ENCODE measurements around the gene SLC22A3. TPM values are rescaled to one million over a fixed set of nuclear protein-coding genes. Genes with fewer than 3 reads are reported as not detected.

SLC22A3 gene
- total RNA-seq, 1 donor from 2014 or later: 1.2 TPM

DNA sequence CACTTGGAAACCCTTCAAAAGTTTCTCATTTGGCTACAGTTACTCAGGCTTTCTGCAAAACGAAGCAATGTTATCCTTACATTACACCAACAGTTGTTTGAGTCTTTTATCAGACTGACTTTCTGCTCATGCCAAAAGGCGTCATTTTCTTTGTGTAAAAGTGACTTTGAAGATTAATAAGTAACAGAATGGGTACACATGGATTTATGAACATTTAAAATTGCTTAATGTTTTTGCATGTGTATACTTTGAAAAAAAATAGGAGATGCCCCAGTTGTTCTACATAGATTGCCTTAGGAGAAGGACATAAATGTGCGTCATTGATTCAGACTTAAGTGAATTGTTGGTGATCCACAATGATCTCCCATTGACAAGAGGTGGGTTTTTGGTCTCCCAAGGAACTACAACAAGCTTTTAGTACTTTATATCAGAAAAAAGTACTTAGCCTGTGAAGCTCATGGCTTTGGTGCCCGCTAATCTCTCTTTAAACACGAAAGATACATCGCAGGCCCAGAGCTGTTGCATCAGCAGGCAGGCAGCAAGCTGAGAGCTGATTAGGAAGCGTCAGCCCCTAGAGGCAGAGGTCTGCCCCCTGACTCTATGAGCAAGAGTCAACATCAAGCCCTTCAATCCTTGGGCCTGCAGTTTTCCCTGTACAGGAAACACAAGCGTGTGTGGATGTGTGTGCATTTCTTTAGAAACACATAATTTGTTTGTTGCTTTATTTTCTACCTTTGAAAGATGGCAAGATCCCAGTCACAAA is 45.9 kb downstream of the SLC22A3 start:
- intact Hi-C loops (cut with DNase I): no loop called here
- no peak for DNase-seq
- no peak for ATAC-seq (ENCODE audit: poor library complexity)

DNA sequence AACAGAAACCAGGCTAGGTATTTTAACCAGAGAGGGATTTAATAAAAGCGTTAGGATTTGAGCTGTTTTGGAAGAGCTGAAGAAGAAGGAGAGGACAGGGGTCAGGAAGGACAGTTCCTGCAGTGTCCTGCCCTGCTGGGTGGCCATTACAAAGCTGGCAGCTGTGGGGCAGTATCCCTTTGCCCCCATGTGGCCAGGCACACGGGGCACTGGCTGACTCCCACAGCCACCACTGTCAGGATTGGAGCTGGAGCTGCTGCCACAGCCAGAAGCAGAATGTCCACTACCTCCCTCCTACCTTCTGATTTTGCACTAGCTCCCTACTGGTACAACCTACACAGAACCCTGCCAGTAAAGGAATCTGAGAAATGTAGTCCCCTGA is 46.5 kb downstream of the SLC22A3 start:
- no peak for ATAC-seq (ENCODE audit: poor library complexity)

DNA sequence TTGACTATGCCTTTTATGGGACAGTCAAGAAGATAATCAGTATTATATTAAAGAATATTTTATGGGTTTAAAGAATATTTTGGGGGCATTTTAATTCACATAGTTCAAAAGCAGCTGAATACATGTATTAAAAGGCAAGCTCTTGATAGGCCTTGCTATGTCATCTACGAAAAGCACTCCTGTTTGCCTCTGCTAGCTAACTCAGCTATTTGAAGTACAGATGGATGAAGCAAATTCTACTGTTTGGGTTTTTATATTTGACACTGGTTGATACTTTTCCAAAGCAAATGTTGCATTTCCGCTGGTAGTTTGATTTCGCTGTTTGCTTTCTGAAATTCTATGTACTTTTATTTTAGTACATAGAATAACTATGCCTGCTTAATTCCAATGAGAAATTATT is 47.0 kb downstream of the SLC22A3 start:
- DNase-seq (no peak), ATAC-seq (ENCODE audit: poor library complexity) (no peak)
- intact Hi-C loops (cut with DNase I): no loop called here

More for the DNA sequence above, 46.5 kb downstream of the SLC22A3 start:
- no peak for DNase-seq
- intact Hi-C loops (cut with DNase I): no loop called here

DNA sequence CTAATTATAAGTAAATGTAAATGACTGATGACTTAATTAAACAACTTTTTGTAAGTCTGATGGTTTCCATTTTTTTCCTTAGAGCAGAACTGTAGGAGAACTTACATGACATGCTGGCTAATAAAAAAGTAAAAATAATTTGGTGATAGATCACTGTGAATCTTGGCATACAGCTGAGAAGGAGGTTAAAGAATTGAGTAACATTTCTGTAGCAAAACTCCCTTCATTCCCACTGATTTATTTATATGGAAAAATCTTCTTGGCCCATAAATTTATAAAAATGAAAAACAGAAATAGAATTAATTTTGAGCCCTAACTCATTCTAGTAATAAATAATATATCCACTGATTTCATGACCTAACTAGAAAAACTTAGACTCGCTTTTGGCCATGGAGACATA is 48.1 kb downstream of the SLC22A3 start:
- intact Hi-C loops (cut with DNase I): no loop called here
- DNase-seq (no peak), ATAC-seq (ENCODE audit: poor library complexity) (no peak)

DNA sequence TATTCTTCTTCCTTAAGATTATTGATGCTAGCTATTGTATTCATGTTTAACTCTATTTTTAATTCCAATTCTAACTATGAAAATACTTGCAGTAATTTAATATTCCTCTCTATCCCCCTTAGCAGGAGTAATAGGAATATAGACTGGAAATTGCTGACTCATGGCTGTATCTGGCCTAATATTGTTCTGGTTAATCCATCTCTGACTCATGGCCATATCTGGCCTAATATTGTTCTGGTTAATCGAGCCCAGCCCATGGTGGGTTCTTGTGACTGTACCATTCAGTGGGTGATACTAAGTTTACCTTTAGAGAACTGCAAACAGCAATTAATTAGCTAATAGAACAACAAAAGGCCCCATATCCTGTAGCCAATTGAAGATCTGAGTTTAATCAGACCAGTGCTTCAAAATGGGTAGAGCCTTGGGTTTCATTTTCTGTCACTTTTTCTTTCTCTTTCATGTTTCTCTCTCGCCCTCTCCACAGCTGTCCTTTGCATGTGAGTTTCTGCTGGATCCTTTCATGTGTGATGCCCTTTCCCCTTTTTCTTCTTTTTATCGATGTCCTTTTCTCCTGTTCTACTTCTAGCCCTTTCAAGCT is 50.6 kb downstream of the SLC22A3 start:
- no peak for DNase-seq
- no peak for ATAC-seq (ENCODE audit: poor library complexity)
- intact Hi-C loops (cut with DNase I): no loop called here

DNA sequence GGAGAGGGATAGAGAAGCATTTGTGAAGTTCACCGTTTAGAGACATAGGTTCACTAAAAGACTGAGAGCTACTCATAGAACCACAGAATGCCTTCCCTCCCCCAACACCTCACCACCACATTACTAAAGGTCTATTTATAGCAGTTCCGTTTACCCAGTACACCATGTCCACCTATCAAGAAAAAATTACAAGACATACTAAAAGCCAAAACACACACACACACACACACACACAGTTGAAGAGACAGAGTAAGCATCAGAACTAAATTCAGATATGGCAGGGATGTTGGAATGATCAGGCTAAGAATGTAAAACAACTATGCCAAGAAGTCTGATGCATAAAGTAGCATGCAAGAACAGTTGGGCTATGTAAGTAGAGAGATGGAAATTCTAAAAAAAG is 52.3 kb downstream of the SLC22A3 start:
- DNase-seq: no peak
- intact Hi-C loops (cut with DNase I): no loop called here
- peak; percentile 18 for ATAC-seq (ENCODE audit: poor library complexity)

DNA sequence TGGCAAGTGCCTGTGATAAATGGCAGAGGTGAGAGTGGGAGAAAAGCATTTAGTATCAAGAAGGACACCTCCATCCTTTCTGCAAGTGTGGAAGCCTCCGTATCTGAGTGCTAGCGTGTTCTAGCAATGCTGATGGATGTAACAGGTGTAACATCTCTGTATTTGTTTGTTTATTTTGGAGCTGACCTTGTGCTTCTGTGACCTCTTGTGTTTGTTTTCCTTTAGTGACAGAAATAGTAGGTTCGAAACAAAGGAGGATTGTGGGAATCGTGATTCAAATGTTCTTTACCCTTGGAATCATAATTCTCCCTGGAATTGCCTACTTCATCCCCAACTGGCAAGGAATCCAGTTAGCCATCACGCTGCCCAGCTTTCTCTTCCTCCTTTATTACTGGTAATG is 60.4 kb downstream of the SLC22A3 start:
- intact Hi-C loops (cut with DNase I): no loop called here
- DNase-seq (no peak), ATAC-seq (ENCODE audit: poor library complexity) (no peak)

DNA sequence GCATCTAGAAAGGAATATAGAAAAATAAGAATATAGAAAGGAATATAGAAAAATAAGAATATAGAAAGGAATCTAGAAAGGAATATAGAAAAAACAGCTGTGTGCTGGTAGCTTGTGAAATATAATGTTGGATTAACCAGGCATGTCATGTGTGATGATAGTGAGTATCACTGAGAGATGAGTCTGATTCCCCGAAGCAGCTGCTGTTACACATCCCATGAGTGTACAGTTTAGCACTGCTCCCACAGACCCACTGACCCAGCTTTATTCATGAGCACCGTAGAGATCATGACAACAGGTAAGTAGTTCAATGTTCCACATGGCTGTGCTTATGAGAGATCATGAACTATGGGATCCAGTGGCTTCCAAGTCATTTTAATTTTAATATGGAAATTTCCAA is 64.8 kb downstream of the SLC22A3 start:
- ATAC-seq (ENCODE audit: poor library complexity) (no peak), DNase-seq (no peak)
- intact Hi-C loops (cut with DNase I): no loop called here

DNA sequence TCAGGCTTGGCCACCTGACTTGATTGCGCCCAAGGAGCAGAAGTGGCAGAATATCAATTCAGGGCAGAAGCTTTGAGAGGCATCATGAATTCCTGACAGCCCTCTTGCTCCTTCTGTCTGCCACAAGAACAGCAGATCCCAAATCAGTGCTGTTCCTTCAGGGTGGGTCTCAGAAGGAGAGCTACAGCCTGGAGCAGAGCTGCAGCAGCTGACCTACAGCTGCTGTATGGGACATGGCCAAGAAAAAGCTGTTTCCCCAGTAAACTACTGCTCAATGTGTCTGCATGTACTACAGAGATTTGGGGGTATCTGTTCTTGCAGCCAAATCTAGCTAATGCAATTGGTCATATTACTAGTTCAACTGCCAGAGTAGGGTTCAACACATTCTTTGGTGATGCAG is 69.0 kb downstream of the SLC22A3 start:
- DNase-seq (no peak), ATAC-seq (ENCODE audit: poor library complexity) (peak; percentile 74)
- intact Hi-C loops (cut with DNase I): no loop called here

DNA sequence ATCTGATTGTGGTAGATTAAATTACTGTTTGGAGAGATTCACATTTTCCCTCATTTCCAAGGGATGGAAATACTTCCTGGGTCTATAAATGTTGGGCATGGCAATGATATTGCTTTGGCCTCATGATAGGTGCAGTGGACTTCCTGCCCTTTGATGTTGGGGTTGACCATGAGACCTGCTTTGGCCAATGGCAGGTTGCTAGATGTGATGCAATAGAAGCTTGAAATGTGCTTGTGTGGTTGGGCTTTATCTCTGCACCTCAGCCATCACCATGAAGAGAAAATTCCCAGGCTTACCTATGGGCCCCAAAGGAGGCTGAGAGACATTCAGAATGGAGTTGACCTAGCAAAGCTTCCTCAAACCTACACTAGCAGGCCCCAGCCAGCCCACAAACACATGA is 69.4 kb downstream of the SLC22A3 start:
- ATAC-seq (ENCODE audit: poor library complexity) (no peak), DNase-seq (no peak)
- intact Hi-C loops (cut with DNase I): no loop called here

DNA sequence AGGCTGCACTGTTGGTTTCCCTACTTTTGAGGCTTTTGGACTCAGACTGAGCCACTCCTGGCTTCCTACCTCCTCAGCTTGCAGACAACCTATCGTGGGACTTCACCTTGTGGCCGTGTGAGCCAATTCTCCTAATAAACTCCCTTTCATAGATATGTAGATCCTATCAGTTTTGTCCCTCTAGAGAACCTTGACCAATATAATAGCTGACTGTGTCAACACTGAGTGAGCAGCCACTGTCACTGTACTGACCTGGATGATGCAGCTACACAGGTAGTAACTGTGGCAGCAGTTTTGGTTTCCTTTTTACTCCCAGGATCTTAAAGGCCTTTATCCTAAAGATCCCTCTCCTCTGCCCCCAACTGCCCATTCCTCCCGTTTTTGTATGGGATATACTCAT is 70.2 kb downstream of the SLC22A3 start:
- intact Hi-C loops (cut with DNase I): no loop called here
- DNase-seq (no peak), ATAC-seq (ENCODE audit: poor library complexity) (no peak)

DNA sequence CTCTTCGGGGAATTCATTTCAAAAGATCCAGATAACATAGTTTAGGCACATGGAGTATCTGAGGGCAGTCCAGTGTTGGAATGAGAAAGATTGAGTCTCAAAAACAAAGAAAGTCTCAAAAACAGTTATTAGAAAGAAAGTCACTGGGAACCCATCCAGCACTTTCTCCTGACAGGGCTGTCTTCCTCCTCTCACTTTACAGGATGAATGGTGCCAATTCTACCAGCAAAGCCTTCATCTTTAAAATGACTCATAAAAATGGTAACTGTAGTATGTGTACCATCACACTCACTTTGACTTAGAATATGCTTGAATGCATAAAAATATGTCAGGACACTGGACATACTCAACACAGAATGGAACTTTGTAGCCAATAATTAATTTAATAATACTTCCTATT is 71.3 kb downstream of the SLC22A3 start:
- ATAC-seq (ENCODE audit: poor library complexity): no peak

DNA sequence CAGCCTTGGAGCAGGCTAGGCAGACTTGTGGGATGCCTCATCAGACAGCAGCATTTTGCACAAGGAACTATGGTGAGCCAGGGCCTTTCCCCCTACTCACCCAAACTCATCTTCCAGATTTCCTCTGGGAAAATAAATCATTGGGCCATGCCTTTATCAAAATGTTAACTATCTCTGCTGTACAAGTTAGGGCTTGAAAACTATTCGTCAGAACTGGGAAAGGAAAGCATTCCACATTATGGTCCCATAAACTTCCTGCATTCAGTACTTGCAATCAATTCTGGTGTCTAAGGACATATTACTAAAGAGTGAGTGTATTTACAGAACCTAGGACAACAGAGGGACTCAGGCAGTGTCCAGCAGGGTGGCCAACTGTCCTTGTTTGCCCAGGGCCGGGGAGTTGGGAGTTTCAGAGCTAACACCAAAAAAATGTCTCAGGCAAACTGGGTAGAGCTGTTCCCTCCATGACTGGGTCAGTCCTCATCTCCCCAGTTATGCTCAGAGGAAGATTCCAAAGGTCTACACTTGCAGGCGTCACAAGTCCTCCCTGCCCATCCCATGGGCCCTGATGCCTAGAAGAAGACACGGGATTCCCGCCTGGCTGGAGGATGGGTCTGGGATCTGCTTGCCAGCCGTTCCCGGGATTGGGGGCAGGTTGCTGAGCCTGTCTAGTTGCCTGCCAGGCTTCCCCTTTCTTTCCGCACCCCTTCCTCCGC is 72.2 kb downstream of the SLC22A3 start:
- intact Hi-C loops (cut with DNase I): no loop called here
- ATAC-seq (ENCODE audit: poor library complexity): no peak
- no peak for DNase-seq

More for the DNA sequence above, 71.3 kb downstream of the SLC22A3 start:
- intact Hi-C loops (cut with DNase I): no loop called here
- no peak for DNase-seq

DNA sequence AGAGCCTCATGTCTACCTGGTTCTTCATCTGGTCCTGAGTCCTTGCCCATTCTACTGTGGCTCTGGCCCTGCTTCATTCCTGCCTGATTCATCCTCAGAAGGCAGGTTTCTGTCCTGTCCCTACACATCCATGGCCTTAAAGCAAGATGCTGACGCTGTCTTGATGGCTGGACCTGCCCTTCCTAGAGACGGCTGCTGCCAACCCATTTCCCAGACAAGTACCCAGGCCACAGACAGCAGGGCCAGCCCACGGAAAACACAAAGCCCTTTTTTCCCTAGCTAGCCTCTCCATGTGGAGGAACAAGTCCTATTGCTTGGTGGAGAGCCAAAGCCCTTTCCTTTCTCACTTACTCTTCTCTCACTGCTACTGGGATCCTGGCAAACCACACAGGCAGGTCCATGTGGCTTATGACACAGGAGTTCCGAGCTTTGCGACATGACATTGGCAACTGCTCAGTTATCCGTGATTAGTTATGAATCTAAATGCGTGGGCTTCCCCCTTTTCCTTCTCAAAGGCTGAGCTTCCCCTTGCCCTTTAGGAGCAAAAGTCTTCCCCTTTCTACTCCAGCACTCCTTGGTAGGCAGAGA is 72.9 kb downstream of the SLC22A3 start:
- intact Hi-C loops (cut with DNase I): no loop called here
- DNase-seq: no peak
- ATAC-seq (ENCODE audit: poor library complexity): peak; percentile 54

DNA sequence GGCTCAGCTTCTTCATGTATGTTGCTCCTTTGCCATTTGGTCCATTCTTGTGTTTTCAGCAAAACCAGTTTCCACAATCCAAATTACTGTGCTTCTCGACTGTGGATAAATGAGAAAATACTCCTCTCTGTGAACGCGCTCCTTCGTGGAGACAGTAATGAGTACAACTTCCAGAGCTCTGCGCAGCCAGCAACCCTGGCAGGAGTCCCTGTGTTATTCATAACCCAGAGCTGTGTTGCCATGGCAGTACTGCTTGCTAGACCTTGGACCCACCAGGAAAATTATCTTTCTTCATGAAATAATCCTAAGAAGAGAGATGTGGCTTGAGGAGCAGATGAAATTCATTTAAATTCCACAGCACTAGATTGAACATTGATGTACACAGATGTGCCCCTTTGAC is 73.7 kb downstream of the SLC22A3 start:
- peak; percentile 88 for ATAC-seq (ENCODE audit: poor library complexity)
- peak; percentile 78 for DNase-seq
- intact Hi-C loops (cut with DNase I): no loop called here

DNA sequence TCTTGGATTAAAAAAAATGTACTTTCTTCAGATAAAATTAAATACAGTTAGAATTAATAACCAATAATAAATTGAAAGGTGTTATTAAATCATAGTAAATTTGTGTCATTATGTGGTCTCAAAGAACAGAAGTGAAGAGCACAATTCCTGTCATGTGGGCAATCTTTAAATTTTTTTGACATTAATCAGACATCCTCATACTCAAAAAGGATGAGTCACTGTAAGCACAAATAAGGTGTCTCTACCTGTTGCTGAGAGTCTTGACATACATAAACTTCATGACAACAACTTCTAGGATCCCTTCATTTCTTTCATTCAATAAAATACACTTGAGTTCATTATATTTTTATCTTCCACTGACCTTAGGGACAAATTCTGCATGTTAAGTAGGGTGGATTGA is 76.1 kb downstream of the SLC22A3 start:
- ATAC-seq (ENCODE audit: poor library complexity) (no peak), DNase-seq (no peak)
- intact Hi-C loops (cut with DNase I): no loop called here

DNA sequence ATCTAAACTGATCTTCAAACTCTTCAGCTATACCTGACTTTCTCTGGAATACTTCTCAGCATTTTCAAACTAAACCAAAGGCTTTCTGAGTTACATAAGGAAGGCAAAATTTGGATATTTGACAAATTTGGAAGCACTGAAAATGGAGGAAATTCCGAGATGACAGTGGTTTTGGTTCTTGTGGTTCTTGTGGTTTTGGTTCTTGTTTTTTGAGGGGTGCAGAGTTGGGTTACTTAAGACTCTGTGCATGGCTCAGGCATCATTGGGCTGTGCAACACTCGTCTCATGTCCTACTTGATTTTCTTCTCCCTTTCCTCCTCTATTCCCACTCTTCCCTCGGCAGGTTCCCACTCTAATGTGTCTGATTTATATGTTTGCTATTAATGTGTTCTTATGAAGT is 78.0 kb downstream of the SLC22A3 start:
- intact Hi-C loops (cut with DNase I): no loop called here
- DNase-seq: no peak
- no peak for ATAC-seq (ENCODE audit: poor library complexity)

DNA sequence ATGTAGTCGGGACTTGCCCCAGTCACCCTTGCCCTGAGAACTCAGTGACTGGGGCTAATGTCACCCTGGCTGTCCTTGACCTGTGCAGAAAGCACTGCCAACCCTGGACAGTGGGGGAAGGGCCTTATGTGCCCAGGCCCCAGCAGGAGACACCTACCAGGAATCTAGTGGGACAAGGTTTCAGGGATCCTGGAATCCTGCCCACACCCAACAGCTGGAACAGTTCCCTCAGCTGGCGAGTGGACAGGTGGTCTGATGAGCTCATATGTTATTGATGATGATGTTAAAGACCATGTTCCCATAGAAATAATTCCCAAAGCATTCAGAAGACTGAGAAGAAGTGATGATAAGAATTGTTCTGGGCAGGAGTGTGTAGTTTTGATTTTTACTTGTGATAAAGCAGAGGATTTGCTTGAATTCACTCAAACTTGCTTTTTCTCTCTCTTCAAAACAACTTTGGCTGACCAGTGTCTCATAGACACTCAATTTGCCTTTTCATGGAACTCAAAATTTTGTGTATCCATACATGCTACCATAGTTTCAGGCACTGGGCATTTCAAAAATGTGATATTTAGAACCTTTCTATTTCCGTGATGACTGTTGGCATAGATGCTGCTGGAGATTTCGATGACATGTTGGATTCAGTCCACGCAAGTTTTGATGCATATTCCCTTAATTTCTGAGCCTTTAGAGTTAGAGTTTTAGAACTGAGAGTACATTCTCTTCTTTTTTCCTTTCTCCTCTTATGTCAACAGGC is 79.3 kb downstream of the SLC22A3 start:
- DNase-seq (peak; percentile 45), ATAC-seq (ENCODE audit: poor library complexity) (no peak)
- intact Hi-C loops (cut with DNase I): no loop called here

DNA sequence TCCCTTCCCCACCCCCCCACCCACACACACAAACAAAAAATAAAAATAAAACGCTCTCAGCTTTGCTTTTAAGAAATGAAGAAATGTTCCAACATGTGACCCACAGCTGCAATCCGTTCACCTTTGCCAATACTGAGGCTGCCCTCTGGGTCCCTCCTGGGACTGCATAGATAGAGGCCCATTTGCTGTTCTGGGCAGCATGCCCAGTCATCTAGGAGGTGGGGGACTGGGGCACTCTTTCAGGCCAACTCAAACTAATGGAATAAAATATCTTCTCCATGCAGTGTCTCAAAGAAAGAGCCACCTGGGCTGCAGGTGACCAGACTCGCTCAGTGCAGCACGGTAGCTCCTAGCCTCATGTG is 79.9 kb downstream of the SLC22A3 start:
- ATAC-seq (ENCODE audit: poor library complexity) (peak; percentile 70), DNase-seq (peak; percentile 83)
- intact Hi-C loops (cut with DNase I): no loop called here
